ENCODE results near the gene MAN2A2.

The MAN2A2 gene

DNA sequence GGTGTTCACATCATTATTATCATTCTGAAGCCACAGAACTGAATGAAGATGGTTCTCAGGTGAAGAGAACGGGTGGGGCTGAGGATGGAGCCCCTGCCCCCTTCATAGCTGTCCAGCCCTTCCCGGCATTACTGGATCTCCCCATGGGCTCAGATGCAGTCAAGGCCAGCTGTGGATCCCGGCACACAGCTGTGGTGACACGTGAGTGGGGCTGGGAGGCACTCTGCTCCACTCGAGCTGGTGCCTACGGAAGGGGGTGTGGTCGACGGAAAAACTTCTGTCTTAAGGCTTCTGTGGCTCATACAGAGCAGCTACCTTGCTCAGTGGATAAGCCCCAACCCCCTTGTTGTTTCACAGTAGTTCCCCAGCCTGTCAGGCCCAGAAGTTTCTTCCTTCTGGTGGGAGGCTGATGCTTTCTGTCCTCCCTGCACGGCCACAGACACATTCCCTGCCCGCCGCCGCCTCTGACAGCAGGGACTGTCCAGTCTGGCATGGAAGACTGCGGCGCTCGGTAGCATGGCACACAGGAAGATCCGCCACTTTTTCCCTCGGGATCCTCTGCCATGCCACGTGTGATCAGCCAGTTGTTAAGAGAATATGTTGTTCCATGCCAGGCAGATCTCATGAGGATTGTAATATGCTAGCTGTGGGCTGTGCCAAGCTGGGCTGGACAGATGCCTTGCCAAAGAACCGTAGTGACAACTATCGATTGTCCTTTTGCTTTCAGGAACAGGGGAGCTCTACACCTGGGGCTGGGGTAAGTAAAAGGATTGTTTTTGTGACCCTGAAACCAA, 57.4 kb downstream of the MAN2A2 start:
- DNase-seq (ENCODE audit: low read depth in 3 of 3): no peak

DNA sequence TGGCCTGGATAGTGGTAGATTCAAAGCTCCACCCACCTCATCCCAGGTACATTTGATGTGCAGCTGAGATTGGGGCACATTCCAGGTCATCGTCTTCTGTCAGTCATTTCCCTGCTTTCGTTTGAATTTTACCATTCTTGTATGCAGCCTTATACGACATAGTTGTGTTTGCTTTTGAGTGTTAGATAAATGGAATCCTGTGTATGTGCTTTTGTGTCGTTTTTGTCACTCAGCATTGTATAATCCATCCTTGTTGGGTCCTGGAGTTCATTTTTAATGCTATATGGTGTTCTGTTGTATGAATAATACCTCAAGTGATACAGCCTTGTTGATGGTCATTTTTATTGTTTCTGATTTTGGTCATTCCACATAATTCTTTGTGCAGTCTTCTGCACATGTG, 58.9 kb downstream of the MAN2A2 start:
- DNase-seq (ENCODE audit: low read depth in 3 of 3): no peak

DNA sequence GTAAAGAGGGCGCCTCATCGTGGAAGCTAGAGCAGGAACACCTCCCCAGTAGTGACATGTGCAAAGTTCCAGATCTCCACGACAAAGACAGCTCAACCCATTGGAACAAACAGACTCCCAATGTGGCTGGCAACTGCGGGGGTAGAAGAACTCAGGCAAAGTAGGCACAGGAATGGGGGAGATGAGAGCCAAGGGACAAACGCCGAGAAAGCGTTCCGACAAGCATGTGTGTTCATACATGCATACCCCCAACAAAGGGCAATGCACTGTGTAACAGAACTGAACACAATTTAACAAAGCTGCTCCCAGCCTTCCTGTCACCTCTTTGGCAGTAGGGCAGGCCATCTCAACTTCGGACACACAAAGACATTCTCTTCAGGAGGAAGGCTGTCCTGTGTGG, 63.2 kb downstream of the MAN2A2 start:
- DNase-seq (ENCODE audit: low read depth in 3 of 3): no peak

DNA sequence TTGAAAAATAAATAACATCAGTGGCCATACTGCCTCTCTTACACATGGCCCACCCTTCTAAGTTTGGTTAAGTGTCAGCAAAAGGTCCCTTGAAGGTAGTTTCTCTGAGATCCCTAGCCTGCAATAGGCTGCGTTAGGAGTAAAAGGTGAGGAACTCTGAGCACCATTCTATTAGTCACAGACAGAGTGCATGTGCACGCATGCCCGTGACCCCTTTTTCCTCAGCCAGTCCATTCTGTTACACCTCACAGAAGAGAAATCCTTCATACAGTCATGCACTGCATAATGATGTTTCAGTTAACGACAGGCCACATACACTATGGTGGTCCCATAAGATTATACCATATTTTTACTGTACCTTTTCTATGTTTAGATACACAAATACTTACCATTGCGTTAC, 64.1 kb downstream of the MAN2A2 start:
- no peak for DNase-seq (ENCODE audit: low read depth in 3 of 3)

DNA sequence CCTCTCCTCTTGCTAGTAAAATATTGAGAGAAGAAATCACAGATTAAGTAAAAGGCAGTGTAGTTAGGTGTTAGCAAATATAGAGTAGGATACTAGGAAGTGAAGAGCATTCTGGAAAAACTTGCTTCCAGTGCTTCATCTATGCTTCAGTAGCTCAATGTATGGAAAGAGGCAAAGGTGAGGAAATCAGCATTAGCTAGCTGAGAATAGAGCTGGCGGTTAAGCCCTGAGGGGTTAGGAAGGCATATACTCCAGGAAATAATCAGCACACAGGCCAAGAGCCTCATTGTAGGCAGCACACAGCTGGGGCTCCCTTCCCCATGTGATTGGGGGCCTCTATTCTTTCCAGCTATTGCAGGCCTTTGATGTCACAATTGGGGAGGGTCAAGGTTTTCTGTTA, 65.3 kb downstream of the MAN2A2 start:
- no peak for DNase-seq (ENCODE audit: low read depth in 3 of 3)

DNA sequence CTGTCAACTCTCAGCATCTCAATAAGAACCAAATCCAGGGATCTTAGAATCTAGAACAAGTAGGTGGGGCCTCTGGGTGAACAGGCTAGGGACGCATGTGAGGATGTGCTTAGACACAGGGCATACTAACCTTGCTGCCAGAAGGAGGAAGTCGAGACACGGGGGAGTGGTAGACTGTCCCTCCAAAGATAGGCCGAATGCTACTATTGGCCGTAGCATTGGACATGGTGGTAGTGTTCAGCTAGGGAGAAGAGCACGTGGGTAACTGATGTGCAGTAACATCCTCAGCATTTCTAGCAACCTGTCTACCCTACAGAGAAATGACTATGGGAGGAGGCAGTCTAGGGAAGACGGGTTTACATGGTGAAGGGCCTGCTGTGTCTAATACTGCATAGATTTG, 67.2 kb downstream of the MAN2A2 start:
- DNase-seq (ENCODE audit: low read depth in 3 of 3): no peak

DNA sequence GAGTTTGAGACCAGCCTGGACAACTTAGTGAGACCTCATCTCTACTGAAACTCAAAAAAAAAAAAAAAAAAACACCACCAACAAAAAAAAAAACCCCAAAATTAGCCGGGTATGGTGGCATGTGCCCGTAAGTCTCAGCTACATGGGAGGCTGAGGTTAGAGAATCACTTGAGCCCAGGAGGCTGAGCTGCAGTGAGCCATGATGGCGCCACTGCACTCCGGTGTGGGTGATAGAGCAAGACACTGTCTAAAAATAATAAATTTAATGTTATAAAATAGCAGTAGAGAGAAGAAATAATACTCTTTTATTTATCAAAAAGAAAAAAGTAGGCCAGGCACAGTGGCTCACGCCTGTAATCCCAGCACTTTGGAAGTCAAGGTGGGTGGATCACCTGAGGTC, 69.0 kb downstream of the MAN2A2 start:
- DNase-seq (ENCODE audit: low read depth in 3 of 3): no peak

Measured in stimulated activated CD4-positive, alpha-beta T cell treated with anti-CD3 and anti-CD28 coated beads, TNF-alpha, amount 100 ng/mL, for 24 hours (primary cell).